GM21447 (cell line): ENCODE measurements around the gene CD38.
A peak's percentile ranks its signal among the peaks of the same experiment; 100 is the strongest.
"Not testable (repeated sequence)": the region's sequence is repeated elsewhere in the genome, so short reads cannot be mapped to it uniquely, and the experiment has no call there.

ENCODE experiments used
- ATAC-seq: cut with Tn5 transposase; IDR thresholded peaks from one replicate; pipeline ENCODE4 v1.9.1; 2021; ENCODE audit not compliant: unreplicated experiment

Gene CD38

DNA sequence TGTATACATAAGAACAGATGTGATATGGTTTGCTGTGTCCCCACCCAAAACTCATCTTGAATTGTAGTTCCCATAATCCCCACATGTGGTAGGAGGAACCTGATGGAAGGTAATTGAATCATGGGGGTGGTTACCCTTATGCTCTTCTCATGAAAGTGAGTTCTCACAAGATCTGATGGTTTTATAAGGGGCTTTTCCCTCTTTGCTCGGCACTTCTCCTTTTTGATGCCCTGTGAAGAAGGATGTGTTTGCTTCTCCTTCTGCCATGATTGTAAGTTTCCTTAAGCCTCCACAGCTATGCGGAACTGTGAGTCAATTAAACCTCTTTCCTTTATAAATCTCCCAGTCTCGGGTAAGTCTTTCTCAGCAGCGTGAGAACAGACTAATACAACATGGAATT lies 83.1 kb downstream of the CD38 start:
- not testable (repeated sequence) for ATAC-seq

DNA sequence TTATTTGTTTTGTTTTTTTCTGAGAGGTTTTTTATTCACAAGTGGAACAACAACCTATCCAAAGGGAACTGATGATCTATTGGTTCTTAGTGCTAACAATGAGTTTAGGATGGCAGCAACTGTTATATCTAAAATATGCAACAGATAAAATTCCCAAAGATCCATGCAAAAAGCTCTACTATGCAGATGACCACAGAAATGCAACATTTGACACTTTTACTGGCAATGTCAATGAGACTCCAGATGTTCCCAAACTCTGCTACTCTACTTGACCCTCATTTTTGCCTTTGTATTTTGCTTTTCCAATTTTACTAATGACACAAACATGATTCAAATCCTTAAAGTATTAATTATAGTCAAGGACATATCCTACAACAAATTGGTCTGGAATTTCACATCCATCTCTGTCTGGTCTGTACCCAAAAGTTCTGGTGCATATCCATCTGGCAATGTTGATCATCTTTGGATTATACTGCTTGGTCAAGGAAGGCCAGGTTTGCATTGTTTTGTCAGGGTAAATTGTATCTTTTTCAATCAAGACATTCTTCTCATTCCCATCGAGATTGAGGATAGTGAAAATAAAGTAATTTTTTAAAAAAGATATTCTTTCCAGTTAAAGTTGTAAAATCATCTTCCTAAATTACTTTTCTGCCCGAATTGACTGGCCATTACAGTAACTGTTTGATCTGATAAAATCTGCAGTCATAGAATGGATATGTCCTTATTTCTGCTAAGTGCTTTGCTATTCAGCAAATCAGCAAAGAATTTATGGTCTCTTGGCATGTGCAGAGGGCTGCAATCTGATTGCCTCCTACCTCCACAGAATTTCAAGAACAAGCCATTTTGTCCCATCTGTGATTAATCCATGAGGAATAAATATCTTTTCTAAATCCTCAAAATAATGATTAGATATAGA lies 86.8 kb downstream of the CD38 start:
- ATAC-seq: no peak

DNA sequence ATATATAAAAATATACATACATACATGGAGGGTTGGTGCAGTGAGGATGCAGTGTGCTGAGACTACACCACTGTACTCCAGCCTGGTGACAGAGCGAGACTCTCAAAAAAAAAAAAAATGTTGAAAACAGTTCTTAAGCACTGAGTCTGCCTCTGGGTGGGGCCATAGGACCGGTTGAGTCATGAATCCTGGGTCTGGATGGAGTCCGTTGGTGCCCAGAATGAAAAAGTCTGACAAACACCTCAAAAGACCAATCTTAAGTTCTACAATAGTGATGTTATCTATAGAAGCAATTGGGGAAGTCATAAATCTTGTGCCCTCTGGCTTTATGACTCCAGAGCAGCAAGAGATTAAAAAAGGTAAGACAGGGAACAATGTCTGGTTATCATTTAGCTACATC lies 90.0 kb downstream of the CD38 start:
- no peak for ATAC-seq

DNA sequence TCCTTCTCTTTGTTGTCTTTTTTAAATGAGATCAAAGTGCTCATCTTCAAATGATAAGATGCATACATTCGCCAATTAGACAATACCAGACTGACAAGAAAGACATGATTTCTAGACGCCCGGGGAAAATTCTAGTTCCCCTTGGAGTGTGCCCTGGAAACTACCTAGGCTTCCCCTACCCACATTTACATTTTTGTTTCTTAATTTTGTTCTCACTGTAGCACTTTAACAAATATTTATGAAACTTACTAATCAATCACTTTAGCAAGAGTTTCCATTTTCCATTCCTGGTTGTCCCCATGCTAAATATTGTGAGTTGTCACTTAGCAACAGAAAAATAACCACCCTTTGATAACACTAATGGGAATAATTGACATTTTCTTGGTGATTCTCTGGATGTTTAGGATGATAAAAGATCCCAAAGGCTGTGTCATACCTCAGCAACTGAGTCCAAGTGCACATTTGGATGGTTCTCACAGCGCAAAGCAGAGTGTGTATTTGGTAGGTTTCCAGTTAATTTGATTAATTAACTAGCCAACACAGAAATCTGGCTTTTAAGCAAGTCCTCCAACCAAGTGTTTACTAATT lies 90.8 kb downstream of the CD38 start:
- ATAC-seq: no peak

DNA sequence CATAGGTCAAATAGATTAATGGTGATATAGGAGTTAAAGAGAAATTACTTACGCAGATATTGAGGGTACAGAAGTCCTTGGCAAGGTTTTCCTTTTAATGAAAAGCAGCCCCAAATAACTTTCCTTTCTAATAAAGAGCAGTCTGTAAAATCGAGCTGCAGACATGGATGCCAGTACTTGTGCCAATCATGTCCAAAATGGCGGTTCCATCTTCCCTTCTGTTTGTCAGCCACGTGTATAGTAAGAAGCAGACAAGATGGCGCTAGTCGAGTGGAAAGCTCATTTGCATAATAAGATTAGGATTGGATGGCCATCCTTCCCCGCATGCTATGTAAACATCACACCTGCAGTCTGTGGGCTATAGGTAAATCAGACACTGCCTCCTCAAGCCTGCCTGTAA lies 92.0 kb downstream of the CD38 start:
- ATAC-seq: no peak

DNA sequence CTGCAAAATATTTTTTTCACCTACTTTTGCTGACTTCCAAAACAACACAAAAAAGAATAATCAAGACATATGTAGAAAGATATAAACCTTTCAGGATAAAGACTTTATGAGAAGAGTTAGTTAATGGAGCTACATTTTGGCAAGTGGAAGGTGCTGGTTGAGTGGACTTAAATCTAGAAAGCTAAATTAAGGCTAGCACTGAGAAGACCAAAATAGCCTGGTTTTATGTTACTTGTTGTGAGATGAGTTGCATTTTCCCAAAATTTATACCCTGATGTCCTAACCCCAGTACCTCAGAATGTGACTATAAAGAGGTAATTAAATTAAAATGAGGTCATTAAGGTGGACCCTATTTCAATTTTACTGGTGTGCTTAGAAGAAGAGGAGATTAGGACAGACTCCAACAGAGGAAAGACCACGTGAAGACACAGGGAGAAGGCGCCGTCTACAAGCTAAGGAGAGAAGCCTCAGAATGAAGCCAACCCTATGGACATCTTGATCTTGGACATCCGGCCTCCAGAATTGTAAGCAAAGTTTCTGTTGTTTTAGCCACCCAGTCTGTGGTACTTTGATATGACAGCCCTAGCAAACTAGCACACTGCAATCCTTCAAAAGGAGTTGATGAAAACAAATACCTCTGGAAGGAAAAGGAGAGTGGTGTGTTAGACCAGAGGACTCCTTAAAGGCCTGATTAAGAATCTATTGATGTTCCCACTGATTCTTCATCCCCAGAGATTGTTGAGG lies 93.0 kb downstream of the CD38 start:
- ATAC-seq: no peak

DNA sequence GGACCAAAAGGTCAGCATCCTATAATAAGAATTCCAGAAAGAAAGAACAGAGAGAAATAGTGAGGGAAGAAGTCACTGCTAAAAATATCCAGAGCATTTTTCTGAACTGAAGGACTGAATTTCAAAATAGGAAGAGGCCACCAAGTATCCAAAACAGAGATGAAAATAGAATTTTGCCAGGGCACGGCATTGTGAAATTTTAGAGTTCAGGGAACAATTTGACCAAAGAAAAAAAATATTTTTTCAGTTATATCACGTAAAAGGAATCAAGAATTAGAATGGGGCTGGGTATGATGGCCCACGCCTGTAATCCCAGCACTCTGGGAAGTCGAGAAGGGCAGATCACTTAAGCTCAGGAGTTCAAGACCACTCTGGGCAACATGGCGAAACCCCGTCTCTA lies 95.0 kb downstream of the CD38 start:
- ATAC-seq: no peak

DNA sequence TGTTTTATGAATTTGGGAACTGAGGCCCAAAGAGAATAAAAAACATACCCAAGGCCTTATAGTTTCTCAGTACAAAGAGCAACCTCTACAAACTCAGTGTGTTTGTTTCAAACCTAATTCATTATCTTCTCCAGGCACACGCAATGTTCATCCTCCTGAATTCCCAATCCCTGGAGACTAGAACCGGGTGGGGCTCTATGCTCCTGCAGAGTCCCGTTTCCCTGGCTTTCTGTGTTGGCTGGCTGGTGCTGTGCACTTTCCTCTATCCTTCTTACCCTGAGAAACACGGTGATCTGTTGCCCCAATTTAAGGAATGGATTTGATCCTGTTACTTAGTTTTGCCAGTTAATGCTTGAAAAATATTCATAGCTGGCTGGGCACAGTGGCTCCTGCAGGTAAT lies 96.5 kb downstream of the CD38 start:
- ATAC-seq: no peak

DNA sequence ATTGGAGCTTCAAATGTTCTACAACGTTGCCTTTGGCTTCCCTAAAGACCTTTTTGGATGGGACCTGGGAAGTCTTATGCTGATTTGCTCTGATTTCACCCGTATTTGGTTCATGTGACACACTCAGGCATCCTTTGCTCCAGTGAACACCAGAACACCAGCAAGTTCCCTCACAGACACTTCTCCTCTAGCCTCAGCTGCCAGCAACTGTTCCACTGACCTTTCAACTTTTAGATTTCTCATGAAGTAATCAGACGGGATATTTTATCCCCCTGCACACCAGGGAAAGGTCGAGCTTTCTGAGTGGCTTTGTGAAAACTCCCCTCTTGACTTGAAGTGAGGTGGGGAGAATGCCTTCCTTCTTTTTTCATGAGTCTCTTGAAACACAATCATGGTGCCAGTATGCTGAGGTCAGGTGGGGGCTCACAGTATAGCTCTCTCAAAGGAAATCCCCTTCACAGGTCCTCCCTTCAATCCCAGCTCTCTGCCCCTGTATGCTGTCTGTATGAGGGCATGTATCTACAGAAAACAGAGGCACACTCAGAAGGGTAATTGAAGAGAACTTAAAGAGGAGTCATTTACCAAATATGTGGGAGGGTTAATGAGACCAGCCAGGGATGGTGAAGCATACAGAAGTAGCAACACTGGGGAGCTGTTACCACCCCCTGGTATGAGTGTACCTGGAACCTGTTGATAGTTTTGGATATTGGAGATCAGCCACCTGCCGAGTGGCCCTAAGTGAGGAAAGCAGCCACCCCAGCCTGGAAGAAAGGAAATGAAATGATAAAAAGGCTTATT lies 97.7 kb downstream of the CD38 start:
- ATAC-seq: no peak

DNA sequence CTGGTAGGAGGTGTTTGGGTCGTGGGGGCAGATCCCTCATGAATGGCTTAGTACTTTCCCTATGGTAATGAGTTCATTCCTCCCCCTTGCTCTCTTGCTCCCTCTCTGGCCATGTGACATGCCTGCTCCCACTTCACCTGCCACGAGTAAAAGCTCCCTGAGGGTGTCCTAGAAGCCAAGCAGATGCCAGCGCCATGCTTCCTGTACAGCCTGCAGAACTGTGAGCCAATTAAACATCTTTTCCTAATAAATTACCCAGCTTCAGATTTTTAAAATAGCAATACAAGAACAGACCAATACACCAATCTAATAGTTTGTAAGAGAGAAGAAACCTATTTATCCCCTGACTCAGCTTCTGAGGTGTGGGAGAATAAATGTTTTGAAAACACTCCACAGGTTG lies 99.9 kb downstream of the CD38 start:
- no peak for ATAC-seq

DNA sequence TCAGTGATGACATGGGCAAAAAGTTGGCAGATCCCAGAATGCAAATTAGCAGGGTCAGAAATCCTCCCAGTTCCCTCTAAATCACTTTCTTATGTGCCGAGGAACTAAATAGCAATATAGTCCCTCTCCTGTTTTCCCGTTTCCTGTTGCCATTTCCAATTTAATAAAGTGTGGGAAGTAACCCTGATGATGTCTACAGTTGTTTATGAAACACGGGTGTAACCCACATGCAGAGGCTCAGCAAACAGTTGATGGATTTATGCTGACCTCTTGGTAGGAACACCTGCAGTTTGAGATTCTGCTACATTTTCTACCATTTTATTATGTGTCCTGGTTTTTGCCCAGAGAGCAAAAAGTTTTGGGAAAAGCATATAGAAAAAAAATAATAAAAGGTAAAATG lies 103.7 kb downstream of the CD38 start:
- ATAC-seq: no peak

DNA sequence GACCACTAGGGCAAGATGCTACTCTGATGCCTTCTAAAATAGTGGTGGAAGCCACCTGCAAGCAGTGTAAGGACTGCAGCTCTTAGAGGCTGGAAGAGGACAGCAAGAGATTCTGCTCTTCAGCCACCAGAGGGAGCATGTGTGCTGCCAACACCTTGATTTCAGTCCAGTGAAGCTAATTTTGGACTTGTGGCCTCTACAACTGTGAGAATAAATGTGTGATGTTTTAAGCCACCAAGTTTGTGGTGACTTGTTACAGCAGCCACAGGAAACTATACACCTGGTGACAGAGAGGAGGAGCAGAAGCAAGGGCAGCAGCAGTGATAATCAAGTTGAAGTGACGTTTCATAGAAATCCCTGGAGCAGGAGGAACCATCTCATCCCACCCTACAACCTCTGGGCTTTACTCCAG lies 104.6 kb downstream of the CD38 start:
- ATAC-seq: peak; percentile 97

DNA sequence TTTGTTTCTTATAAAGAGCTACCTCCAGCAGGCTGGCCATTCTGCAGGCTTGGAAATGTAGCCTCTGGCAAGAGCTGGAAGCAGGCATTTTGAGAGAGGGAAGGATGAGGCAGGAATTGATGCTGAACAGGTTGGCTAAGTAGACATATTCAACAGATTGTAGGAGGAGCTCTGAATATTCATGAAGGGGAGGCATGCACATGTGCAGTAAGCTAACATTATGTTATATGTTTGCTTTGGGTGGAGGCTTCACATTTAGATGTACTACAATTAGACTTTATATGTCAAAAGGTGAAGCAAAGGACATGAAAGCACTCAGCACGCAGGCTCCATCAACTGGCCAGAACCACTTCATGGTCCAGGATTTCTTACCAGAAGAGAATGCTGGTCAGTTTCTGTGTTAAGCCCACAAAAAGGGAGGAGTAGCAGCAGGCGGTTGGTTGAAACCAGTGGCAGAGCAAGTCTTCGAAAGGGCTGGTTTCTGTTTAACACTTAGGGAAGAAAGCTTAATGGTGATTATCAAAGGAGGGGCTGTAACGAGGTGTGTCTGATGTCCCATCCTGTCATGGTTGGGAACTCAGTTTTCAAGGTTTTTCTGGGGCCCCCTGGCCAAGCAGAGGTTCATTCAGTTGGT lies 105.6 kb downstream of the CD38 start:
- ATAC-seq: no peak

DNA sequence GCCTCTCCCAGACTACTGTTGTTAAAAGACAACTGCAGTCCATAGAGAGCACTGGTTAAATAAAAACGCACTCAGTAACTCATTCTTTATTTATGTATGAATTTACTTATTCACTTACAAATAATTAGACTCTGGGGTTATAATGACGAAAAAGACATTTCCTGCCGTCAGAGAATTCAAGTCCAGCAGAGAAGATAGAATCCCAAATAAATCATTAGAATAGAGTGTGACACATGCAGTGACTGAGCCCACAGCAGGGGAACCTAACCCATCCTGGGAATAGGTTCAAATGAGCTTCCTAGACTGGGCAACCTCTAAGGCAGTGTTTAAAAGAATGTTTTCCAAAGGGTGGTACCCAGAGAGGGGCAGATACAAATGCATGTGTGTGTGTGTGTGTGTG lies 106.5 kb downstream of the CD38 start:
- ATAC-seq: no peak

DNA sequence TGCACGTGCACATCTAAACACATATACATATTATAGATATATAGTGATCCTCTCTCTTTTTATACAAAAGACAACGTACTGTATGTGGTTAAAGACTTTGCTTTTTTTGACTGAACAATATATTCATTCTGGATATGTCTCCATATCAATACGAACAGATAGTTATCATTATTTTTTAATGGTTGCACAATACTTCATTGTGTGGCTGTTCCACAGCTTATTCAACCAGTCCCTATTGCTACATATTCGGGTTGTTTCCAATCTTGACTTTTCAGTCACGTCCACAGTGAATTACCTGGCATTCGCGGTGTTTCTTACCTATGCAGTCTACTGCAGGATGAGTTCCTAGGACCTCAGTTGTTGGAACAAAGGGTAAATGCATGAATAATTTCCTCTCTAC lies 107.3 kb downstream of the CD38 start:
- no peak for ATAC-seq

DNA sequence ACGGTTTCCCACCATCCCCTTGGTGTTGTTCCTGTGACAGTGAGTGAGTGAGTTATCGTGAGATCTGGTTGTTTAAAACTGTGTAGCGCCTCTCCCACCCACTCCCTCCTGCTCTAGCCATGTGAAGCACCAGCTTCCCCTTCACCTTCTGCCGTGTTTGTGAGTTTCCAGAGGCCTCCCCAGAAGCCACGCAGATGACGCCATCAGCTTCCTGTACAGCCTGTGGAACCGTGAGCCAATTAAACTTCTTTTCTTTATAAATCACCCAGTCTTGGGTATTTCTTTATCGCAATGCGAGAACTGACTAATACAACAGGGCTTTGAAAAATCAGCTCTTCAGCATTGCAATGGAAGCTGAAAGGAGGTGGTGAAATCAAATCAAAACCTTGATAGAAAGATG lies 110.4 kb downstream of the CD38 start:
- ATAC-seq: no peak

DNA sequence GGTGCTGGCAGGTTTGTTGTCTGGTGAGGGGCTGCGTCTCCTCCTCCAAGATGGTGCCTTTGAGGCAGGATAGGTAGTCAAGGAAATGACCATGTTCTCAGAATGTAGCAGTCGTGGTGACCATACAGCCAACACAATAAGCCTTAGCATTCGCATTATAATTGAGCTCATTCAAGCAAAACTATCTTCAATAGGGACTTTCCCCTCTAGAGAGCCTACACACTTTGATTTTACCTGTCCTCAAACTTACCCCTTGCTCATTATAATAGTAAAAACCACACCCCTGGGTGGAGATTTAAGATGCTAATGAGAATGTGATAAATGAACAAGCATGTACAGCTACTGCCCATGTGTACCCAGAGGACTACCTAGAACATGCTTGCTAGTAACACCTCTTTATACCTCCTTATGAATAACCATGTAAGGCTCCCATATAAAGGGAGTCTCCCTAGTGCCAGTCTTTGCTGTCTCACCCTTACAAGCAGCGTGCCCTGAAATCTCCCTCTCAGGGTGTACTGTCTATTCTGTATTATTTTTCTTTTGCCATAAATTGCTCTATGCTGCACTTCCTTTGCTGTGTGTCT lies 112.2 kb downstream of the CD38 start:
- ATAC-seq: no peak

DNA sequence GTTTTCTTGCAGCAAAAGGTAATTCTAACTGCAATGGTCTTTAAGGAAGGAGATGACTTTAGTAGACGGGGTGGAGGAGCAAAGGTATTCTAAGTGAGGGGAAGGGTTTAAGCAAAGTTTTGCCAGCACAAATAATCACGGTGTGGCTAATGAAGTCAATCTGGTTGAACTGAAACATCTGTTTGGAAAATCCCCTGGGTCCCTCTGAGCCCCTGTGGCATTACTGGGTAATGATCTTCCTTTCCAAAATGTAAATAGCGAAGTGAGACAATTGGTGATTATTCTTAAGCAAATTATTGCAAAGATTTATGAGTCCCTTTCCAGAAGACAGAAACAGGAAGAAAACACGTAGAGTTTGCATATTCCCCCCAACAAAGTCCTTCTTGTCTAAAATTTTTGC lies 113.2 kb downstream of the CD38 start:
- ATAC-seq: peak; percentile 70

DNA sequence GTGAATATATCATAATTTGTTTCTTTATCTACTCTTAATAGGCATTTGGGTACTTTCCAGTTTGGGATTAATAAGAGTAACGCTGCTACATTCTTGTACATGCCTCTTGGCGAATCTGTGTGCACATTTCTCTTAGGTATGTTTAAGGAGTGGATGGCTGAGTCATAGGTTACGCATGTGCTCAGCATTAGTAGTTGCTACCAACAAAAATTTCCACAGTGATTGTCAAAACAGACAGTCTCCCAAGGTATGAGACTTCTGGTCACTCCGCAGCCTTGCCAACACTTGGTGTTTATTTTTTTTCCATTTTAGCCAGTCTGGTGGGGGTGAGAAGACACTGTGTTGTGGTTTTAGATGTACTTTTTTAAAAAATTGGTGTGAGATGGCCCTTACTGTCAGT lies 115.8 kb downstream of the CD38 start:
- ATAC-seq: no peak

DNA sequence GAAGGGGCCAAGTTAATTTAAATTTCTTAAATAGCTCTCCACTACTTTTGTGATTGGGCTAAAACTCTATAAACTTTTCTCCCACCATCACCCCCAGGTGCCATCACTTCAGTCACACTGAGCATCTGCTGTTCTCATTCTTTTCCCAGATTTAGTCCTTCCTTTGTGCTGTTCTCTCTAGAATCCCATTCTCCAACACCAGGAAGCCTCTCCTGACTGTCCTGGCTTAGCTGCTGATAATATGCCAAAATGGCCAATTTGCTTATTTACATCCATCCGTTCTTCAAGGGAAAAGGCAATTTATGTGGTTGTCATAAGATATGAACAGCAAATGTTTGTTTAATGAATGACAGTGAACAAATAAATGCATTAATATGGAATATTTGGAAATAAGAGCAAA lies 116.3 kb downstream of the CD38 start:
- no peak for ATAC-seq
